Measurements from ENCODE around the gene STN1.

STN1 gene

DNA sequence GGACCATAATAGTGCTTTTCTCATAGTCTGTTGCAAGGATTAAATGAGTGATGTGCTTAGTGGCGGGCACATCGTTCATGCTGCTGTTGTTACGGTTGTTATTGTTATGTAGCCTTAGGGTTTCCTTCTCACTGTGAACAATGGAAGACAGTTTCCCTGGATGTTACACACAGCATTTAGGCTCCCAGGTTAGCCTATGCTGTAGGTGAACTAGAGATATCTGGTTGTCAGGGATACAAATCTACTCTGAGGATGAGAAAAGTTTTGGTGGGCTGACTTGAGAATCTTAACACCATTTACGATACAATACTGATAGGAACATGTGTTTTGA, 77.3 kb downstream of the STN1 start:
- DNase-seq, result no peak

DNA sequence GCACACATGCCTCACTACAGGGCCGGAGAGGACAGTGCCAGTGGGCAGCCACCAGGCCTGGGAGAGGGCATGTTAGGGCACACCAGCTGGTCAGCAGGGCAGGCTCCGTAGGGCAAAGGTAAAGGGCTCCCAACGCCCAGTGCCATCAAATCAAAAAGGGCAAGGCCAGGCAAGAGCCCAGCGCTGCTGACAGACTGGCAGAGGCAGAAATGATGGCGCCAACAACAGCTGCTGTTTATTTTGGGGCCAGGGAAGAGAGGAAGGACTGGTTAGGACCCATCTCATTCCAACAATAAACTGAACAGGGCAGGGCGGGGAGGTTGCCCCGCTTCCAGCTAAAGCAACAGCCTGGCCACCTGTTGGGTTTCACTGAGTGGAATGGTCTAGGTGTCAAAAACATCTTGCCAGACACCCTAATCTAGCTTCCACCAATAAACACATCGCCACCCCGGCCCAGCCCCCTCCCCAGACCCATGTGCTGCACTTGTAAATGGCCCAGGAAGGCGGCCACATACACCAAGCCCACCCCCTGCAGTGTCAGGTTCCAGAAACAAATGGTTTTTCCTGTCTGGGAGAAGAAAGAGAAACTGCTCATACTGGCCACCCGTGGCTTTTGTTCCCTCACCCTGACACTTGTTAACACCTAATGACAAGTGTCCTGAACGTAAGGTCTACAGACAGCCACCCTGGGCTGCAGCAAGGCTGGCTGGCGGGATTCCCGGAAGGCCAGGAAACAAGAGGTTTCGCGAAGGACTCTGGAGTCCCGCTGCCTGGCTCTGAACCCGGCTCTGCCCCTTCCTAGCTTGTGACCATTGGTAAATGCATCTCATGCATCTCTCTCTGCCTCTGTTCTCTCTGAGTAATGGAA, 77.9 kb downstream of the STN1 start:
- DNase-seq, result no peak

DNA sequence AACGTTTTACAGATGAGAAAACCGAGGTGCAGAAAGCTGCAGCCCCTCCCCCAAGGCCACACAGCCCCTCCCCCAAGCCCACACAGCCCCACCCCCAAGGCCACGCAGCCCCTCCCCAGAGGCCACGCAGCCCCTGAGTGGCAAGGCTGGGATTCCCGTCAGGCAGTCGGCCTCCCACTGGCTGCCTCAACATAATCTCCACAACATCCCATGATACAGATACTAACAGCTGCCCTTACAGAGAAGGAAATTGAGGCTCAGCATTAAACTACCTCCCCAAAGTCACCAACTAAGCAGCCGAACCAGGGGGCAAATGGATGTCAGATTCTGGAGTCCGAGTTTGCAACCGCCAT, 78.5 kb downstream of the STN1 start:
- no peak for DNase-seq

GRCh38 chr10:103838862-103839518, 79.0 kb downstream of the STN1 start:
- DNase-seq, result no peak

DNA sequence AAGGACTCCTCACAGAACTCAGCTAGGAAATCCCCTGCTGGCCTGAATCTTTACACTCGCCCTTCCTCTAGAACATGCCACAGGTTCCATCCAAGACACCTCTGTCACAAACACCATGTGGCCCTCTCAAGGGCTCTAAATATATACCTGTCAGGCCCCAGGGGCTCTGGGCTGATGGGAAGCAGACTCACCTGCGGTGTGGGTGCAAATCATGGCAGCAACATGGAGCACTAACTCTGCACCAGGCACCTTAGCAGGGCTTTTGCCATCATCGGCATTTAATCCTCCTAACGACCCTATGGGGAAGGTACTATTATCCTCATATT, 80.0 kb downstream of the STN1 start:
- no peak for DNase-seq

GRCh38 chr10:103837370-103838069, 80.5 kb downstream of the STN1 start:
- no peak for DNase-seq

- DNase-seq, result no peak
Measured at GRCh38 chr10:103836861-103837260, 81.1 kb downstream of the STN1 start.

- no peak for DNase-seq
Measured at GRCh38 chr10:103836273-103836672, 81.7 kb downstream of the STN1 start.

DNA sequence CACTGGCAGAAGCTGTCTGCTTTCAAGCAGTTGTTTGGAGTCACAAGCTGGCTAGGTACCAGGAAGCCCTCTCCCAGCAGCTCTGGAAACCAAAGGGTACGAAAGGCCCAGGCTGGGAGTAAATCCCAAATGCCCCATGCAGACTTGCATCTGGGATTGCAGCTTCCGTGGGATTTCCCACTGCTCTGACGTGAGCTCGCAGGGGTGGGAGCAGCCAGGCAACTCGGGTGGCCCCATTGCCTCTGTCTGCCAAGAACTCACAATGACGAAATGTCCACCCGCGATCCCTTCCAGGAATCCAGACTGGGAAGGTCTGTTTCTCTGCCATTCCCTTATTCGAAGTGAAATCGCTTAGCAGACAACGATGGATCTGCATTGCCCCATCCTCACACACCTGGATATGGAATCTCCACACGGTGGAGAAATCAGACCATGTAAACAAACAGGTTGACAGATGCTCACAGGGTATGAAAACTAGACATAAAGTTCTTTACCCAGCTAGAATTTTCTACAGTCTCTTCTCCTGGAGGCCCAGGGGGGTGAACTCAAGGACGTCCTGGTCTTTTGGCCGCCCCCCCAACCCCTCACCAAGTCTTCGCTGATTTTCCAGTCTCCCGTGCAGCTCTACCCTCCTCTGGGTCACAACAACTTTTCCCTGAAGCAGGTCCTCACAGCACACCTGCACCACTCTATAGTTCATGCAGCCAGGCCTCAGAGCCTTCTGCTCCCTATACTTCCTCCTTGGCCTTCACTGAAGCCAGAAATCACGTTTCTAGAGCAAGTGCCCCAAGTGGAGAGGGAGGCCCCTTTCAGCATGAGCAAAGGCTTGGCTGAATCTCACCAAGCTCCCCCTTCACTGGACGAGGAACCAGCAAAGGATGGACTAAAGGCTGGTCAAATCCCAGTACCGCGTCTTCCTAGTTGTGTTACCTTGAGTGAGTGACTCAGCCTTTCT, 82.6 kb downstream of the STN1 start:
- no peak for DNase-seq

- no peak for DNase-seq
Measured at GRCh38 chr10:103834436-103835095, 83.4 kb downstream of the STN1 start.

DNA sequence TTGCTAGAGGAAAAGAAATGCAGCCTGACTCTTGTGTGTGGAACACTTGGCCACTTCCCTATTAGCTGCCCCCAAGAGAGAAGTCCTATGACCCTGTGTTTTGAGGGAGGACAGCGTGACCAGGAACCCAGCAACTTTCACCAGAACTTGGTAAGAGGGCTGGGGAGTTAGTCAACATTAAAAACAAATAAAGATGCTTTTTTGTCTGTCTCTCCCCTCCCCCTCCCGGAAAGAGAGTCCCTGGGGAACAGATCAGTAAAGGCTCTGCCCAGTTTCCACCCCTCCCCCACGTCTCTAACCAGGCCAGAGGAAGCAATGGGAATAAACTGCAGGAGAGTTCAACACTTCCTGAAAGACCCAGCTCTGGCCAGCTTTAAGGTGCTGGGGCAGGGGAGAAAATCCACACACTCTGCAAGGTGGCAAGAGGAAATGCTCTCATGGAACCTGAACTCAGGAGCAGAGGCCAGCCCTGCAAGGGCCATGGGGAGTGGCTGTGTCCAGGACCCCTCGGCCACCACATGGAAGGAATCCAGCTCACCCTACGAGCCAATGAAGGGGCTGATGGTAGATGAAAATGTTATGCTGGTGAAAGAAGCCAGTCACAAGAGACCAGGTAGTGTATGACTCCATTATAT, 84.1 kb downstream of the STN1 start:
- DNase-seq, result no peak

DNA sequence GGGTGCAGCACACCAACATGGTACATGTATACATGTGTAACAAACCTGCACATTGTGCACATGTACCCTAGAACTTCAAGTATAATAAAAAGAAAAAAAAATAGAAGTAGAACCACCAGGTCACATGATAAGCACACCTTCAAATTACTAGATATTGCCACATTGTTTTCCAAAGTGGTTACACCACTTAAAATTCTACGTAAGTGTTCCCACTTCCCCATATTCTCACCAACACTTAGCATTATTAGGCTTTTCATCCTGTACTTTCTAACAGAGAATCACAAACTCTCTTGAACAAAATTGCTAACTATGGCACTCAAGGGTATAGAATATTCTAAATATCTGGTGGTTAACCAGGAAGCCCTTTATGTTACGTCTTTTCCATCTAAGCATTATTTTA, 85.2 kb downstream of the STN1 start:
- DNase-seq, result no peak
